HG02678 (cell line): ENCODE data around the gene RUNX2.

ENCODE experiments used
- ATAC-seq: cut with Tn5 transposase; IDR thresholded peaks from one replicate; pipeline ENCODE4 v1.9.1; 2021; ENCODE audit warnings: mild to moderate bottlenecking, moderate library complexity; ENCODE audit not compliant: unreplicated experiment

Gene RUNX2

GRCh38 chr6:45431317-45432065 is 103.4 kb downstream of the RUNX2 start:
- ATAC-seq: no peak

GRCh38 chr6:45432977-45433376 is 104.8 kb downstream of the RUNX2 start:
- ATAC-seq: no peak

GRCh38 chr6:45433533-45434380 is 105.6 kb downstream of the RUNX2 start:
- no peak for ATAC-seq

- ATAC-seq: no peak
Observed at GRCh38 chr6:45434381-45434700, 106.2 kb downstream of the RUNX2 start.

GRCh38 chr6:45436544-45437438 is 108.7 kb downstream of the RUNX2 start:
- peak; percentile 58 for ATAC-seq

- ATAC-seq: no peak
Observed at GRCh38 chr6:45437439-45437815, 109.3 kb downstream of the RUNX2 start.

- no peak for ATAC-seq
Observed at GRCh38 chr6:45438151-45438550, 110.0 kb downstream of the RUNX2 start.

GRCh38 chr6:45438849-45439406 is 110.8 kb downstream of the RUNX2 start:
- no peak for ATAC-seq

GRCh38 chr6:45439459-45439858 is 111.3 kb downstream of the RUNX2 start:
- no peak for ATAC-seq

- no peak for ATAC-seq
Observed at GRCh38 chr6:45439861-45440388, 111.8 kb downstream of the RUNX2 start.

- no peak for ATAC-seq
Observed at GRCh38 chr6:45441851-45442453, 113.8 kb downstream of the RUNX2 start.

- no peak for ATAC-seq
Observed at GRCh38 chr6:45442716-45443115, 114.6 kb downstream of the RUNX2 start.

- ATAC-seq: no peak
Observed at GRCh38 chr6:45445364-45445748, 117.2 kb downstream of the RUNX2 start.

- ATAC-seq: no peak
Observed at GRCh38 chr6:45445749-45446549, 117.8 kb downstream of the RUNX2 start.

GRCh38 chr6:45447005-45447404 is 118.9 kb downstream of the RUNX2 start:
- ATAC-seq: no peak

GRCh38 chr6:45447716-45448115 is 119.6 kb downstream of the RUNX2 start:
- ATAC-seq: no peak

GRCh38 chr6:45448417-45449389 is 120.6 kb downstream of the RUNX2 start:
- no peak for ATAC-seq

GRCh38 chr6:45450132-45450531 is 122.0 kb downstream of the RUNX2 start:
- no peak for ATAC-seq
